Stimulated activated CD4-positive, alpha-beta T cell treated with anti-CD3 and anti-CD28 coated beads, Interleukin-1b, Interleukin-23, amount 100 ng/mL, for 48 hours (primary cell): ENCODE measurements around the gene STMP1.

Experiments
- DNase-seq: peaks from one replicate; pipeline ENCODE4 v3.0.0-alpha.2; 2020

Gene STMP1

GRCh38 chr7:135704074-135704473 lies 41.8 kb downstream of the STMP1 start:
- DNase-seq, result no peak

- no peak for DNase-seq
These were observed 42.4 kb downstream of the STMP1 start for GRCh38 chr7:135704698-135705097.

- DNase-seq, result no peak
These were observed 43.9 kb downstream of the STMP1 start for GRCh38 chr7:135706038-135706742.

- DNase-seq, result no peak
These were observed 44.7 kb downstream of the STMP1 start for GRCh38 chr7:135706858-135707569.

- DNase-seq, result no peak
These were observed 45.3 kb downstream of the STMP1 start for GRCh38 chr7:135707570-135707966.

- no peak for DNase-seq
These were observed 45.7 kb downstream of the STMP1 start for GRCh38 chr7:135708041-135708440.

- no peak for DNase-seq
These were observed 47.2 kb downstream of the STMP1 start for GRCh38 chr7:135709508-135709907.

GRCh38 chr7:135710417-135711138 lies 48.3 kb downstream of the STMP1 start:
- DNase-seq, result no peak

- no peak for DNase-seq
These were observed 48.8 kb downstream of the STMP1 start for GRCh38 chr7:135711139-135711469.

- DNase-seq, result no peak
These were observed 50.0 kb downstream of the STMP1 start for GRCh38 chr7:135712182-135712782.

- DNase-seq, result no peak
These were observed 50.5 kb downstream of the STMP1 start for GRCh38 chr7:135712796-135713195.

GRCh38 chr7:135713836-135714470 lies 51.6 kb downstream of the STMP1 start:
- DNase-seq, result no peak

GRCh38 chr7:135714534-135715009 lies 52.3 kb downstream of the STMP1 start:
- DNase-seq, result no peak

- DNase-seq, result no peak
These were observed 52.8 kb downstream of the STMP1 start for GRCh38 chr7:135715055-135715522.

GRCh38 chr7:135715673-135716072 lies 53.4 kb downstream of the STMP1 start:
- DNase-seq, result no peak

GRCh38 chr7:135716677-135717238 lies 54.4 kb downstream of the STMP1 start:
- no peak for DNase-seq

GRCh38 chr7:135717693-135718092 lies 55.4 kb downstream of the STMP1 start:
- DNase-seq, result no peak

GRCh38 chr7:135718219-135718618 lies 55.9 kb downstream of the STMP1 start:
- DNase-seq, result no peak

GRCh38 chr7:135718794-135719437 lies 56.6 kb downstream of the STMP1 start:
- no peak for DNase-seq

- no peak for DNase-seq
These were observed 57.4 kb downstream of the STMP1 start for GRCh38 chr7:135719688-135720087.

- no peak for DNase-seq
These were observed 59.0 kb downstream of the STMP1 start for GRCh38 chr7:135721198-135721820.
